Left ventricle myocardium superior (tissue), 1 donor: ENCODE results near the gene ERCC6. TPM values are rescaled to one million over a fixed set of nuclear protein-coding genes. Genes with fewer than 3 reads are reported as not detected.

Source experiments
- ATAC-seq: fragments of 200-7000 bp; cut with Tn5 transposase; one replicate; pipeline ENCODE4 v1.9.1; 2020; ENCODE audit warnings: mild to moderate bottlenecking, moderate library complexity
- DNase-seq: peaks from one replicate; pipeline ENCODE4 v3.0.0-alpha.2; 2020
- intact Hi-C: fragments of 100-400 bp; cut with micrococcal nuclease; formaldehyde crosslinking; loops from one replicate; pipeline ENCODE4 v1.11.0; 2022
- total RNA-seq: library from RNA; stranded (reverse); fragmentation: NEBNext Ultra II Directional; extraction: Animal tissue kit (Norgen Biotek cat#: 25700); gene quantifications from one replicate; pipeline ENCODE4 v1.2.1, GENCODE V29; 2021
- donor health status: DM: no; HTN: yes; CAD: no; lungs with severe emphysema.

ERCC6 gene
- total RNA-seq, 1 donor from 2014 or later: 25.1 TPM

DNA sequence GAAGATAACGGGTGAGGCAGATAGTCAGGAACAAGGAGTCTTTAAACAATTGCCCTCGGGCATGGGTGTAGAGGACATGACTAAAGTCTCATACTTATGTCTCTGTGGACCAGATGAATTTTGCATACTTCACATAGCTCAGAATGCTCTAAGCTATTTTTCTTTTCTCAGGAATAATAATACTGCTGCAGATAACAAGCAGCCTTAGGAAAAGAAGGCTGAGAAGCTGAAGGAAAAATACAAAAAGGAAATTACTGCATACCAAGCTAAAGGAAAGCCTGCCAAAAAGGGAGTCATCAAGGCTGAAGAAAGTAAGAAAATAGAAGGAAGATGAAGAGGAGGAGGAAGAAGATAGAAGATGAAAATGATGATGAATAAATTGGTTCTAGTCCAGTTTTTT, 13.4 kb upstream of the ERCC6 start:
- ATAC-seq (no peak), DNase-seq (no peak)
- intact Hi-C loops: no loop called here

DNA sequence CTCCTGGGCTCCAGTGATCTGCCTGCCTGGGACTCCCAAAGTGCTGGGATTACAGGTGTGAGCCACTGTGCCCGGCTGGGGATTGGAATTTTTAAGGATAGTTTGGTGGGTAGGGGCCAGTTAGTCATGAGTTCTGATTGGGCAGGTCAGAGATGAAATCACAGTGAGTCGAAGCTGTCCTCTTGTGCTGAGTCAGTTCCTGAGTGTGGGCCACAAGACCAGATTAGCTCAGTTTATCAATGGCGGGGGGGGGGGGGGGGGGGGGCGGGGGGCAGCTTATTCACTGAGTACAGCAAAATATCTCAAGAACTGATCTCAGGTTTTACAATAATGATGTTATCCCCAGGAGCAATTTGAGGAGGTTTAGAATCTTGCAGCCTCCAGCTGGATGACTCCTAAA, 11.6 kb upstream of the ERCC6 start:
- no peak for ATAC-seq

DNA sequence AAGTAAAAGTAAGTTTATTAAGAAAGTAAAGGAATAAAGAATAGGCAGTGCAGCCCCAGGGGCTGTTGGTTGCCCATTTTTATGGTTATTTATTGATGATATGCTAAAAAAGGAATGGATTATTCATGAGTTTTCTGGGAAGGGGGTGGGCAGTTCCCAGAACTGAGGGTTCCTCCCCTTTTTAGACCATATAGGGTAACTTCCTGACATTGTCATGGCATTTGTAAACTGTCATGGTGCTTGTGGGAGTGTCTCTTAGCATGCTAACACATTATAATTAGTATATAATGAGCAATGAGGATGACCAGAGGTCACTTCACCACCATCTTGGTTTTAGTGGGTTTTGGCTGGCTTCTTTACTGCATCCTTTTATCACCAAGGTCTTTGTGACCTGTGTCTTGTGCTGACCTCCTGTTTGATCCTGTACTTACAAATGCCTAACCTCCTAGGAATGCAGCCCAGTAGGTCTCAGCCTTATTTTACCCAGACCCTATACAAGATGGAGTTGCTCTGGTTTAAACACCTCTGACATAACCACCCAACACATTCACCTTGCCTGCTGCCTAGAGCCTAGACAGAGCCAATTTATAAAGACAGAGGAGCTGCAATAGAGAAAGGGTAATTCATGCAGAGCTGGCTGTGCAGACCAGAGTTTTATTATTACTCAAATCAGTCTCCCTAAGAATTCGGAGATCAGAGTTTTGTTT, 10.9 kb upstream of the ERCC6 start:
- no peak for ATAC-seq
- DNase-seq: no peak
- intact Hi-C loops: no loop called here

More for the DNA sequence above, 11.6 kb upstream of the ERCC6 start:
- no peak for DNase-seq
- intact Hi-C loops: no loop called here

DNA sequence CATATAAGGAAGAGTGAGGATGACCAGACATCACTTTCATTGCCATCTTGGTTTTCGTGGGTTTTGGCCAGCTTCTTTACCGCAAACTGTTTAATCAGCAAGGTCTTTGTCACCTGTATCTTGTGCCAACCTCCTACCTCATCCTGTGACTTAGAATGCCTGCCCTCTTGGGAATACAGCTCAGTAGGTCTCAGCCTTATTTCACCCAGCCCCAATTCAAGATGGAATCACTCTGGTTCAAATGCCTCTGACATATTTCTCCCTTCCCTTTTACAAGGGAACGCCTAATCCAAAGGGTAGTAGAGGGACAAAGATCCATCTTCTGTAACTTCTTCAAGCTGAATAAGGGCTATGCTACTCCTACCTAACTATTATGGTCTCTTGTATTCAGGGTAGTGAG, 4.7 kb upstream of the ERCC6 start:
- intact Hi-C loops: no loop called here
- no peak for ATAC-seq
- no peak for DNase-seq

DNA sequence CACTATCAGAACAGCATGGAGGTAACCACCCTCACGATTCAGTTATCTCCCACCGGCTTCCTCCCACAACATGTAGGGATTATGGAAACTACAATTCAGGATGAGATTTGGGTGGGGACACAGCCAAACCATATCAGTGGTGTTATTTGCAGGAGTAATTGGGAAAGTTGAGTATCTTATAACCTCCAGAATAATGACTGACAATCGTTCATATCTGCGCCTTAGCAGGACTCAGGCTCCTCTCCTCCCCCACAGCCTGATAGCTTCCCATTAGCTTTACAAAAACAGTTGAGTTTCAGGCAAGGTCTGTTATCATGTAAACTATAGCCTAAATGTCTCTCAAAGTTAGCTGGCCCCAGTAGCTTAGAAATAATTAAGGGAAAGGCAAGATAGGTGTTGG, 3.4 kb upstream of the ERCC6 start:
- intact Hi-C loops: no loop called here
- ATAC-seq: no peak
- DNase-seq: no peak

DNA sequence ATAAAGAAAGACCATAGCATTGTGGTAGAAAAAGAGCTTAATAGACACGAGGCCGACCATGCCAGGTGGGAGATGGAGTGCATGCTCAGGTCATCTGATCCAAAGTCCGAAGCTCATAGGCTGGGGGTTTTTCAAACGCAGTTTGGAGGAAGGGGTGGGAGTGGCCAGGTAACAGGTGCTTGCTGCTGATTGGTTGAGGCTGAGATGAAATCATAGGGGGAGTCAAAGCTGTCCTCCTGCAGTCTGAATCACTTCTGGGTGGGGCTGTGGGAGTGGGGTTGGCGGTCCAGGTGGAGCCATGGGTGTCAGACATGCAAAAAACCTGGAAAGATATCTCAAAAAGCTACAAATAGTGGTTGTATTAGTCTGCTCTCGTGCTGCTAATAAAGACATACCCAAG, 2.8 kb upstream of the ERCC6 start:
- intact Hi-C loops: no loop called here
- DNase-seq (no peak), ATAC-seq (no peak)

DNA sequence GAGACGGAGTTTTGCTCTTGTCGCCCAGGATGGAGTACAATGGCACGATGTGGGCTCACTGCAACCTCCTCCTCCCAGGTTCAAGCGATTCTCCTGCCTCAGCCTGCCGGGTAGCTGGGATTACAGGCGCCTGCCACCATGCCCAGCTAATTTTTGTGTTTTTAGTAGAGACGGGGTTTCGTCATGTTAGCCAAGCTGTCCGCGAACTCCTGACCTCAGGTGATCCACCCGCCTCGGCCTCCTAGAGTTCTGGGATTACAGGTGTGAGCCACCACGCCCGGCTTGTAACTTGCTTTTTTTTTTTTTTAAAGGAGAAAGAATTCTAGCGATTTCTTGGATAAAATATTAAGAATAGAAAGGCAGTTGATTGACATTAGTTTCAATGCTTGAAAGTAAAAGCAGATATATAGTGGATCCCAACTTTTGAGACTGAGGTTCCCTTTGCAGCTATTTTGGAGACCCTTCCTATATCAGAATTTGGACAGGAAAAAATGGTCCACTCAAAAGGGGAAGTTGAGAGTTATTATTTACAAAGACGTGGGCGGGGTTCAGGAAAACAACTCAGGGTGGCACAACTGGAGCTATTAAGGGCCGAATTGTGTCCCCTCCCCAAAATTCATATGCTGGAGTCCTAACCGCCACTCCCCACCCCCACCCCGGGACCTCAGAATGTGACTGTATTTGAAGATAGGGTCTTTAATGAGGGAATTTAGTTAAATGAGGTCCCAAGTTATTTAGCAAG, 1.3 kb upstream of the ERCC6 start:
- ATAC-seq: no peak
- intact Hi-C loops: no loop called here
- no peak for DNase-seq

DNA sequence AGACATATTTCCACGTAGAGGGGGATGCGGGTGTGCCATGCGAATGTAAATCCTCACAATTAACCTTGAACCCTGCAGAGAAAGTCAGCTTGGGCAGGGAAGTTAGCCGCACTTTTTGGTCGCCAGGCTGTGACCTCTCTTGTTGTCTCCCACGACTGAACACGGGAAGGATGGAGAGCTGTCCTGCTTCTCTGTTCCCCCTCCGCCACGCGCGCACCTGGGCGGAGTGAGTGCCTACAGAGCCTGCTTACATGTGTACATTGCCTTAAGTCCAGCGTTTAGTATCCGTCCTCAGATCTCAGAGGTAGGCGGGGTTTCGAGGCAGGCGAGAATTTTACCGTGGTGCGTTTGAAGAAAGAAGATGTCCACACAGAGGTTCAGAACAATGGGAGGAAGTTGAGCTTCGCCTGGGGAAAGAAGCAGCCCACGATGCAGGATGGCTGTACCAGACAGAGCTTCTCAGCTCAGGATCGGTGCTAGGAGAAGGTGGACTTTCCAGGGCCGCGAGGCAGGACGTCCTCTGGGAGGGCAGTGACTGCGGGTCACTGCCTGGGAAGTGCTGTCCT, 482 bp upstream of the ERCC6 start:
- peak; percentile 56 for DNase-seq
- intact Hi-C loops: no loop called here
- peak; percentile 38 for ATAC-seq

DNA sequence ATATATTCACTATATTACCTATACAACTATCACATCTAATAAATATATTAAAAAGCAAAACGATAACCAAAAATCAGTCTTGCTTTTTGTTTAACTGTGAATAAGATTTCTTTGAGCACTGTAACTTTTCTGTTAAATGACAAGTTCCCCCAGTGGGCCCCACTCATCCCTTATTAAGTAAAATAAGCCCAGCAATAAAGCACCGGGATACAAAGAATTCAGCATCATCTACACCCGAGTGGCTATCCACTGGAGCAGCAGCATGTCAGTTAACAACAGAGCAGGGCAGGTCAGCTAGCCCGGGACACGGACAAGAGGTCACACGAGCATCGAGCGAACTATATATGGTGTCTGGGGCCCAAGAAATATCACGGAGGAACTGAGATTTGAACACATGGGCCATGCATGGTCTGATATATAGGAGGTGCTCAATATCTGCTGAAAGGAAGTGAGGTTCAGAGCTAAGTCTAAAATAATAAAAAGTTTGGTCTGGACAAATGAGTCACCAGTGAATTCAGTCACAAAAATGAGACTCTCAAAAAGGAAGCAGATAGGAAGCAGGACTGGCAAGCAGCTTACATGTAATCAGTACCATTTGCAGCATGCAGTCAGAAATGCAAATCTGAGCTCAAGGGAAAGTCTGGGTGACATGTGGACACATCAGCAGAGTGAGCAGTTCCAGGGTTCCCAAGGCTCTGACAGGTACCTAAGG, 4.1 kb downstream of the ERCC6 start:
- no peak for DNase-seq
- intact Hi-C loops: no loop called here
- ATAC-seq: no peak

DNA sequence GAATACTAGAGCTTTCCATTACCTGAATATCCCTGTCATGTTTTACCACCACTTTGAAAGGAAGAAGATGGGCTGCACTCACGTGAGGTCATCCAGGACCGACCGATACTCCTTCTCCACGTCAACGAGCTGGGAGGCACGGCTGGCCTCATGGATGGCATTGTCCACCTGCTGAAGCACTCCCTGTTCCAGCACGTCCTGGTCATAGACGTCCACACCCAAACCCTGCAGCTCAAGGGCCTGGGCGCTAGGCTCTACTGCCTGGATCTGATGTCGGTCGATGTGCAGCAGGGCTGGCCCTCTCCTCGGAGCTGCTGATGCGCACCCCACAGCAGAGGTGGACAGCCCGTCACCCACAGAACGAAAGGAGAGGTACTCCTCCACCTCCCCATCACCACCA, 6.5 kb downstream of the ERCC6 start:
- intact Hi-C loops: no loop called here
- no peak for ATAC-seq
- no peak for DNase-seq

DNA sequence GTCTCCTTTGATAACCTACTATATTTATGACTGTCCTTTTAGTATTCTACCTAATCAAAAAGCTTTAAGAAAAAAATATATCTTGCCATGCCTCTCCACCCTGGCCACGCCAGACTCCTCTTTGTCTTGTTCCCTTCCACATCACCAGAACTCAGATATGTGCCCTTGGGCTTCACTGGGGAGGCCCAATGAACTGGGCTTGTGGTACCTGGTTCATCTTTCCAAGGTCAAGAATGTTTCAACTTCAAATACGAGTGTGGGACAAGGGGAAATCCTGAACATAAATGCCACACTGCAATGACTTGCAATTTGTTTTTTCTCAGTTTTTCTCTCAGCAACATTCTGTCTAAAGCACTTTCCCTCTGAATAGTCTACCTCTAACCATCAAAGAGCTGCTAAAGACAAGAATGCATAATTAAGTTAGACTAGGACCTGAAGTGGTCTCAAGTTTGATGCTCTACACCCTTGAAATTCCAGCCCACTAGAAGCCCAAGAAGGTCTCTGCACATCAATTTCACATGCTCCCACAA, 9.9 kb downstream of the ERCC6 start:
- ATAC-seq: no peak
- DNase-seq: no peak
- intact Hi-C loops: no loop called here

DNA sequence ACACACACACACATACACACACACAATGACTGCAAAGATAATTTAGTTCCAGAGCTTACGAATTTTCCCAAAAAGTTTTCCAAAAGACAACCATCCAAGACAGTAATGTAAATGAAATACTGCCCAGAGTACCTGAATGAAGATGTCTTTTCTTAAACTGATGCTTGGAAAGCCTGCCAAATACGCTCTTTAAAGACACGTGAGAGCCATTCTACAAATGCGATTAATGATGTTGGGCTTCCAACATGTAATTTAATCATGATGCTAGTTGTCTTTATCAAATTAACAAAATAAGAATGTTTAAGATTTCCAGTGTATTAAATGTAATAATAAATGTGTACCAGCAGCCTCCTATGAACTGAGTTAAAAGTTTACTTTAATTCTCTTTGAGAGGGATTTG, 11.1 kb downstream of the ERCC6 start:
- DNase-seq (no peak), ATAC-seq (no peak)
- intact Hi-C loops: no loop called here

DNA sequence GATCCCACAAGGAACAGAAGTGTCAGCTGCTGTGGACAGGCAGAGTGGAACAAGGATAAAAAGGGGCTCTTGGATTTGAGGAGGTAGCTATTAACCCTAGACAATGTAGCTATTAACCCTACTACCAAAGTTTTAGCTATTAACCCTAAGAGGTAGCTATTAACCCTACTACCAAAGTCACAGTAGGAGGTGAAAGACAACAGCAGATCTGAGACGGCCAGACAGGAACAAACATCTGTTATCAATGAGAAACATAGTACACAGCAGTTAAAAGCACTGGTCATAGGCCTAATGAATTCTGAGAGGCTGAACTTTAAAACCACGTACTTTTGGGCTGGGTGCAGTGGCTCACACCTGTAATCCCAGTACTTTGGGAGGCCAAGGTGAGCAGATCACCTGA, 11.9 kb downstream of the ERCC6 start:
- DNase-seq: no peak
- intact Hi-C loops: no loop called here
- no peak for ATAC-seq

DNA sequence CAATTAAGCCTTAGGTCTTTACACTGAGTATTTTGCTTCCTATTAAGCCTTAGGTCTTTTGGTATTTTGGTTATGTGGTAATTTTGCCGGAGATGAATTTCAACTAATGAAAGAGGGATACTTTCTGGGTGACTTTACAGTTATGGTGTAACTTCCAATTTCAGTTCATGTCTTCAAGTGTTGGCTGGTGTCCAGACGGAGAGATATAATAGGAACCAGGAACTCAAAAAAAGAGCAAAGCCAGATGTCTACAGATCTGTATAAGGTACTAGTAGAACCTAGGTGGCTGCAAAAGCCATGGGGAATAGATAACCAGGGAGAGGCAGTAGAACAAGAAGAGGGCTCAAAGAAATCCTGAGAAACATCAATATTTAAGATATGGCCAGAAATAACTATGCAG, 12.3 kb downstream of the ERCC6 start:
- no peak for ATAC-seq
- no peak for DNase-seq
- intact Hi-C loops: no loop called here

DNA sequence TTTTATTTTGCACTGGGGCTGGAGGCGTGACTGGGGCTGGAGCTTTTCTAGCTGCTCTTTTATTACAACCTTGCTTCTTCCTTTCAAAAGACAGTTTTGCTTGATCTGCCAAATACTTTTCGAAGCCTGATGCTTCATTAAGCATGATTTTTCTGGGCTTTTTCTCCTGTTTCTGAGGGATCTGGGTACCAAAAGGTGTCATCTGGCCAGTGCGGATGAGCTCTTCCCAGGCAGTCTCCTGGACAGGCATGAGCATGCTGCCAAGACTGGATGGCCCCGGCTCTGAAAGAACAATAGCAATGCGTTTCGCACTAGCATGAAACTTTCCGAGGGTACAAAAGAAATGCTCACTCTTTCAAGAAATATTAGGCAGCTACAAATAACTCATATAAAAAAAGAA, 14.4 kb downstream of the ERCC6 start:
- ATAC-seq: no peak
- DNase-seq: no peak
- intact Hi-C loops: no loop called here

DNA sequence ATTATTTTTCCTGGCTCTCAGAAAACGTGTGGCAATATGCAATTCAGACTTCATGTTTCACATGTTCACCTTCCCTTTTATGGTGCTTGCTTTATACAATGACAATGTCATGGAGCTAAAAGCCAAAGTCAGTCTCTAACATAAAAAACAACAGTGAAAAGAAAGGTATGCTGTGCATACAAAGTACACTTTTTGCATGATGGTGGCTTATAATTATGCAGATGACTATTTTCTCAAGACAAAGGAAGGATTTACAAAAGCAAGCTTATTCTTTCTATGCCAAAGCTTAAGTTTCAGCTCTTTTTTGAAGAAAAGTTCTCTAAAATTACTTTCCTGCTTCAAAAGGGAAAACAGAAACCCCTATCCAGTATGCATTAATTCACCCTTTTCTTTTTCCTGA, 15.6 kb downstream of the ERCC6 start:
- ATAC-seq (no peak), DNase-seq (no peak)
- intact Hi-C loops: no loop called here

DNA sequence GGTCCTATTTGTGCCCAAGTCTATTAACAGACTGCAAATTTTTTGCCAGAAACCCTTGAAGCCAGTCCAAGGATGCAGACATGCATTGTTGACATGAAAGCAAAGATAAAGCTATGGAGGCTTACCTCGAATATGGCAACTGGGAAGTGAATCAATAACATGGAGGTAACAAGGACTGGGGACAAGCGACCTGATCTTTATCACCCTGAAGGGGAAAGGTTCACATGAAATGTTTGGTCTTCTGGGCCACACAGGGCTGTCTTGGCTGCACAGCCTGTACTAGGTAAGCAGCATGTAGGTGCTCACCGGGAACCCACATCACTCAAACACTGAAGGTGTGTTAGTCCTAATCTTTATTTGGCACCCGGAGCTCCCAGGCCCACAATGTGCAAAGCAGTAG, 17.9 kb downstream of the ERCC6 start:
- ATAC-seq: peak; percentile 23
- intact Hi-C loops: no loop called here
- DNase-seq: no peak

DNA sequence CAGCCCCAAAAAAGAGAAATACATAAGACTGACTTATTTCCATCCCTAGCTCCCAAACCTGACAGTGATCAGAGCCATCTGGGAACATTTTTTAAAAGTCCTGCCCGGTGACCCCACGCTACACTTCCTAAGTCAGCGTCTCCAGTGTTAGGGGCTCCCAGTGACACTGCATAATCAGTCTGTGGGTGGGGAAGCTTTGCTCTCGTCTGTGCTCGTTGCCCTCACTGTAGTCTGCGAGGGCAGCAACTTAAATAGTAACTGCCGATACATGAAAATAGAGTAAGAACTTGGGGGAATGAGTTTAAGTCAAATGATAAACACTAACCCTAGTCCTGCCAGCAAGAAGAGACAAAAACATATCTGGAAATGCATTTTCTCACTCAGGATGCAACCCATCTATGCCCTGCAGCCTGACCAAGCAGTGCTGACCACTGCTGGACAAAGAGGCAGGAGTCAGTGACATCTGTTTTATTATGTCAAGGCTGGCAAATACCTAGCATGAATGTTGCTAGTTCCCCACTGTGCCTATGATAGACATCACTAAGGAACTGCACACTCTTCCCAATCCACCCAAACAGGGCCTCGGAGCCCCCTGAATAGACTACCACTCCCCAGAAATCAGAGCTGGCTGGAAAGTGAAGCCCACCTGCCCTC, 18.7 kb downstream of the ERCC6 start:
- intact Hi-C loops: no loop called here
- DNase-seq: no peak
- peak; percentile 6 for ATAC-seq

DNA sequence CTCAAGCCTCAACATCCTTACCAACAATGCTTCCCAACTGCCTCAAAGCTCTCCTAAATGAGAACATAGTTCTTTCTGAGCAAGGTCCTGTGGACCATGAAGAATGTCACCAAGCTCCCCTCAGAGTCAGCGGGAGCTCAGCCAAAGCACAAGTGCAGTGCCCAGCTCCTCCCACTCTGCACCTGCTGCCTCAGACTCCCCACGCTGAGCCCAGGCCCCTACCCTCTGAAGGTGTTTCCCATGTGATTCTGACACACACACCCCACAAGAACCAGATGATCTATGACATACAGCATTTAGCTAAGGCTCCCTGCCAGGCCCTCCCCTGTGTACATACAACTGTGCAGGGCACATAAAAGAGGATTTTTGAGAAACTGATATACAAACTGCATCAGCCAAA, 19.2 kb downstream of the ERCC6 start:
- no peak for DNase-seq
- intact Hi-C loops: loop anchor here (10.0 kb wide), 1 partner anchor 115 kb away; no protein-coding TSS in a partner anchor
- ATAC-seq: peak; percentile 66
